Measurements from ENCODE around the gene ASCC3.

GRCh38 chr6:100670056-100670455 lies 211.1 kb downstream of the ASCC3 start:
- no peak for TF ChIP-seq PAX5 (IDR thresholded peaks at IDR 0.05; ENCODE audit: insufficient read depth, low read length, severe bottlenecking)
- no peak for TF ChIP-seq POLR2A (IDR thresholded peaks at IDR 0.05; ENCODE audit: low read depth, low read length)
- no peak for TF ChIP-seq POLR2AphosphoS5 (IDR thresholded peaks at IDR 0.05; ENCODE audit: low read depth, low read length)
- TF ChIP-seq TAF1 (IDR thresholded peaks at IDR 0.05; ENCODE audit: low read depth, low read length), result no peak
- TF ChIP-seq SPI1 (IDR thresholded peaks at IDR 0.05; ENCODE audit: low read depth, low read length), result no peak
- no peak for TF ChIP-seq POU2F2 (IDR thresholded peaks at IDR 0.05; ENCODE audit: low read depth, low read length)

All from GM12891 (cell line).